22Rv1 (cell line): Measurements from ENCODE around the gene STEAP1B.
"Not testable (repeated sequence)": the region's sequence is repeated elsewhere in the genome, so short reads cannot be mapped to it uniquely, and the experiment has no call there.

ENCODE experiments used
- H3K27ac ChIP-seq: fragments of 450-650 bp; 2 replicates; pipeline ENCODE4 v1.5.1; 2017
- CTCF ChIP-seq: fragments of 450-650 bp; IDR thresholded peaks from 2 replicates; pipeline ENCODE4 v1.5.1; 2017; ENCODE audit warnings: mild to moderate bottlenecking
- ZFX ChIP-seq: fragments of 450-650 bp; IDR thresholded peaks from 2 replicates; pipeline ENCODE4 v1.6.1; 2017; ENCODE audit warnings: antibody characterized with exemption, borderline replicate concordance

Gene STEAP1B

GRCh38 chr7:22504519-22504918 is 4.5 kb upstream of the STEAP1B start:
- not testable (repeated sequence) for H3K27ac ChIP-seq
- peak; percentile 53 for TF ChIP-seq CTCF

GRCh38 chr7:22502104-22502503 is 2.1 kb upstream of the STEAP1B start:
- H3K27ac ChIP-seq = not testable (repeated sequence)

GRCh38 chr7:22501336-22501735 is 1.3 kb upstream of the STEAP1B start:
- not testable (repeated sequence) for H3K27ac ChIP-seq
- peak; percentile 57 for TF ChIP-seq CTCF

- no peak overlapping the region for H3K27ac ChIP-seq
- TF ChIP-seq CTCF = no peak
- no peak for TF ChIP-seq ZFX
Measured at GRCh38 chr7:22499044-22499443, 944 bp downstream of the STEAP1B start.

- H3K27ac ChIP-seq = not testable (repeated sequence)
Measured at GRCh38 chr7:22496912-22497311, 3.1 kb downstream of the STEAP1B start.

- H3K27ac ChIP-seq = not testable (repeated sequence)
Measured at GRCh38 chr7:22496296-22496888, 3.6 kb downstream of the STEAP1B start.

- not testable (repeated sequence) for H3K27ac ChIP-seq
Measured at GRCh38 chr7:22493160-22493925, 6.6 kb downstream of the STEAP1B start.

- TF ChIP-seq CTCF (peak; percentile 96), ZFX (no peak)
- H3K27ac ChIP-seq = no peak overlapping the region
Measured at GRCh38 chr7:22488643-22489462, 11.1 kb downstream of the STEAP1B start.

- TF ChIP-seq CTCF (no peak), ZFX (no peak)
- H3K27ac ChIP-seq = no peak overlapping the region
Measured at GRCh38 chr7:22487978-22488642, 11.9 kb downstream of the STEAP1B start.
